Posterior cingulate gyrus (tissue), 11 donors: ENCODE data around the gene SLC39A1.

Experiments used
- DNase-seq, 10 donors: peaks; one replicate each; pipeline versions ENCODE4 v3.0.0 to v3.0.0-alpha.2; 2020 to 2021; ENCODE audit warnings: mixed read lengths in 3 of 10
- intact Hi-C: fragments of 100-400 bp; cut with DNase I; formaldehyde crosslinking; loops from one replicate; pipeline ENCODE4 v1.15.1; 2023

The SLC39A1 gene

GRCh38 chr1:153954826-153955225 lies 8.5 kb downstream of the SLC39A1 start:
- DNase-seq: no peak
- intact Hi-C loops: no loop called here

- DNase-seq: no peak
- intact Hi-C loops: no loop called here
Observed at GRCh38 chr1:153953859-153954365, 9.4 kb downstream of the SLC39A1 start.

GRCh38 chr1:153951801-153952200 lies 11.5 kb downstream of the SLC39A1 start:
- intact Hi-C loops: no loop called here
- DNase-seq: no peak

GRCh38 chr1:153951183-153951582 lies 12.2 kb downstream of the SLC39A1 start:
- DNase-seq: no peak
- intact Hi-C loops: no loop called here

GRCh38 chr1:153946622-153947241 lies 16.6 kb downstream of the SLC39A1 start, which contains the start of gene DENND4B:
Gene DENND4B, minus strand, starts transcription at chr1:153946718. Its CDS starts 2,344 bp downstream, at chr1:153944374.
- intact Hi-C loops: loop anchor here (1.0 to 2.0 kb wide), 3 partner anchors 12 to 150 kb away; partner anchors contain the start of gene CRTC2
- DNase-seq: peak; percentile 66 to 97 (median 78)

GRCh38 chr1:153945795-153946621 lies 17.3 kb downstream of the SLC39A1 start:
- intact Hi-C loops: loop anchor here (1.0 to 2.0 kb wide), 3 partner anchors 12 to 149 kb away; partner anchors contain the start of gene CRTC2
- peak; percentile 63 to 97 (median 80) for DNase-seq

- DNase-seq: peak in 2 of 10 donors; percentile 73 to 80
- intact Hi-C loops: no loop called here
Observed at GRCh38 chr1:153945131-153945794, 18.1 kb downstream of the SLC39A1 start.

- DNase-seq: no peak
Observed at GRCh38 chr1:153944827-153945117, 18.6 kb downstream of the SLC39A1 start.

GRCh38 chr1:153944005-153944826 lies 19.1 kb downstream of the SLC39A1 start:
- DNase-seq: peak in 2 of 10 donors; percentile 70 to 72
- intact Hi-C loops: no loop called here

More at GRCh38 chr1:153944827-153945117, 18.6 kb downstream of the SLC39A1 start:
- intact Hi-C loops: no loop called here

- peak in 1 of 10 donors; percentile 78 for DNase-seq
- intact Hi-C loops: no loop called here
Observed at GRCh38 chr1:153942766-153943549, 20.4 kb downstream of the SLC39A1 start.

GRCh38 chr1:153941826-153942725 lies 21.3 kb downstream of the SLC39A1 start:
- intact Hi-C loops: no loop called here
- peak in 1 of 10 donors; percentile 77 for DNase-seq

- DNase-seq: peak in 2 of 10 donors; percentile 52 to 83
- intact Hi-C loops: no loop called here
Observed at GRCh38 chr1:153940756-153941155, 22.6 kb downstream of the SLC39A1 start.

GRCh38 chr1:153939476-153939875 lies 23.9 kb downstream of the SLC39A1 start:
- DNase-seq: peak in 1 of 10 donors; percentile 69
- intact Hi-C loops: no loop called here

- intact Hi-C loops: no loop called here
- DNase-seq: no peak
Observed at GRCh38 chr1:153938996-153939395, 24.3 kb downstream of the SLC39A1 start.

GRCh38 chr1:153937331-153937730 lies 26.0 kb downstream of the SLC39A1 start:
- DNase-seq: peak in 1 of 10 donors; percentile 27
- intact Hi-C loops: no loop called here

GRCh38 chr1:153936011-153936802 lies 27.1 kb downstream of the SLC39A1 start:
- peak in 1 of 10 donors; percentile 77 for DNase-seq
- intact Hi-C loops: no loop called here

- intact Hi-C loops: no loop called here
- peak in 1 of 10 donors; percentile 77 for DNase-seq
Observed at GRCh38 chr1:153934746-153935145, 28.6 kb downstream of the SLC39A1 start.
